ENCODE data around the gene SHH.

- no peak for TF ChIP-seq CTCF (conservative IDR thresholded peaks at IDR 0.05; ENCODE audit: low read depth in 2 of 2)
- no peak for TF ChIP-seq EZH2 (IDR thresholded peaks at IDR 0.05; ENCODE audit: low read depth, unreplicated experiment)
- no peak for TF ChIP-seq REST (IDR thresholded peaks at IDR 0.05; ENCODE audit: unreplicated experiment)
- no peak for TF ChIP-seq POLR2AphosphoS5 (IDR thresholded peaks at IDR 0.05; ENCODE audit: low read depth)
- no peak for TF ChIP-seq NANOG (IDR thresholded peaks at IDR 0.05; ENCODE audit: borderline replicate concordance)
- TF ChIP-seq EZH2phosphoT487 (IDR thresholded peaks at IDR 0.05; ENCODE audit: unreplicated experiment), result no peak
- TF ChIP-seq CREB1 (CRISPR knock-in tag; IDR thresholded peaks at IDR 0.05; ENCODE audit: low read depth), result no peak
- no peak for TF ChIP-seq STAT1 (IDR thresholded peaks at IDR 0.05; ENCODE audit: unreplicated experiment)
Observed at GRCh38 chr7:155792999-155793560, 19.2 kb downstream of the SHH start.

All from GM23338 (cell line).